Renal cortical epithelial cell (primary cell): Measurements from ENCODE around the gene FGF21. TPM values are rescaled to one million over a fixed set of nuclear protein-coding genes. Genes with fewer than 3 reads are reported as not detected.
"Not testable (repeated sequence)": the region's sequence is repeated elsewhere in the genome, so short reads cannot be mapped to it uniquely, and the experiment has no call there.

Experiments used
- DNase-seq: peaks from one replicate; pipeline ENCODE4 v3.0.0-alpha.2; 2011; ENCODE audit warnings: low read depth
- total RNA-seq: library from RNA; depleted of rRNA; stranded (reverse); fragments of >200 nt; gene quantifications from 2 replicates; pipeline ENCODE4 v1.2.3, GENCODE V29; 2014

FGF21 gene
- total RNA-seq, 1 donor from 2014 or later = not detected

- DNase-seq = not testable (repeated sequence)
These were observed 31.1 kb downstream of the FGF21 start for GRCh38 chr19:48786422-48786821.

DNA sequence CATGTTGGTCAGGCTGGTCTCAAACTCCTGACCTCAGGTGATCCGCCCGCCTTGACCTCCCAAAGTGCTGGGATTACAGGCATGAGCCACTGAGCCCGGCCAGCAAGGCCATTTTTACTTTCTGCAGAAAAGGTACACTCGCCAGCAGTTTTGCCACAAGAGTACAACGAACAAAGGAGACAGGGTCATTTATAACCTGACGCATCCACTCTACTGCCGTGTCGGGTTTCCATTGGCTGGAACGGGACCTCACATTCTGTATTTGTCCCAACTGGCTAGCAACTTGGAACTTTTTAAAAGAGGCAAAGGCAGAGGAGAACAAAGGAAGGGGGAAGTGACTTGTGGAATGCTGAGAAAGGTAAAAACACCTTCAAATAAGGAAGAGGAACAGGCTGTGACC is 32.0 kb downstream of the FGF21 start:
- DNase-seq = not testable (repeated sequence)

DNA sequence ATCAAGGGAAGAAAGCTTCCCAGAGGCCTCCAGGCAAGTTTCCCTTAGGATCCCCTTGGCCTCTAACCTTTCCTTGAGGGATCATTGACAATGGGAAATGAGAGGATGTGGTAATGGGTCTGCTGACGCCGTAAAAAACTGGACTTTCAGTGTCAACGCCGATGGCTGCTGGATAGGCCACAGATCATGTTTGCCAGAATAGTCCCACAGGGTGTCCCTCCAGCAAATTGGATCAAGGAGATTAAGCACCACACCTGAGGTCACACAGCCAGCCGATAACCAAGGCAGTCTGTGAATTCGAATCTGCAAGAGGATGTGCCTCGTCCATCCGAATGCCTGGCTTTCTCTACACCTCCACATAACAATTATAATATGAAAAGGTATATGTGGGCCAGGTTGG is 37.9 kb downstream of the FGF21 start:
- no peak for DNase-seq

DNA sequence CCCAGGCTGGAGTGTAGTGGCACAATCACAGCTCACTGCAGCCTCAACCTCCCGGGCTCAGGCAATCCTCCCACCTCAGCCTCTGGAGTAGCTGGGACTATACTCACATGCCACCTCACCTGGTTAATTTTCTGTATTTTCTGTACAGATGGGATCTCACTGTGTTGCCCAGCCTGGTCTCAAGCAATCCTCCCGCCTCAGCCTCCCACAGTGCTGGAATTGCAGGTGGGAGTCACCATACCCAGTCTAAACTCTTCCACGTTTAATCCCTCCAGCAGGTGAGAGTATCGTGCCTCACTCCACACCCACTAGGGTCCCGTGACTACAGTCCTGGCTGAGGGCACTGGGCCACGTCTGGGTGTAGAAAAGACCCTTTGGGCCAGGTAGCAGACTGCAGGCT is 39.0 kb downstream of the FGF21 start:
- DNase-seq = no peak

DNA sequence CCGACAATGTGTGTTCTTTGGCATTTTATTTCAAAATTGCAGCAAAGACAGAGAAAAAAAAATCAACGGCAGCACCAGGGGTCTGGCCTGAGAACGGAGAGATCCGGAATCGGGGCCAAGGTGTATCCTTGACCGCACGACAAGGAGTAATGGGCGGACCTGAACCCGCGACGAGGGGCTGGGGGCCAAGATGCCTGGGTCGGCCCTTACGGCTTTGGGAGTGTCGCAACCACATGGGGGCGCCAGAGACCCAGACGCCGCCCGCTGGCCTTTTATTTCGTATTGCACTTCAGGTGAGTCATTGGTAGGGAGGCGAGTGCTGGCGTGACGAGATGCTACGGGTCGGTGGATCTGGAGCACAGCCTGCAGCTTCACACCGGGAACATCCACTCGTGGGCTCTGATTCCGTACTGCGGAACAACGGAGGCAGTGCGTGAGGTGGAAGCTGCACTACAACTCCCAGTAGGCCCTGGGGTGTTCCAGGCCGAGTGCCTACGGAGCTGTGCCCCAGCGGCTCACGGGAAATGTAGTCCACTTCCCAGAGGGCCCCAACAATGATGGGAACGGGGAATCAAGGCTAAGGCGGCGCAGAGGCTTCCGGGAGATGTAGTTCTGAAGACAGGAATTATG is 39.8 kb downstream of the FGF21 start:
- peak; percentile 90 for DNase-seq

- DNase-seq = no peak
These were observed 40.4 kb downstream of the FGF21 start for GRCh38 chr19:48795685-48796070.

- no peak for DNase-seq
These were observed 41.2 kb downstream of the FGF21 start for GRCh38 chr19:48796298-48797083.

DNA sequence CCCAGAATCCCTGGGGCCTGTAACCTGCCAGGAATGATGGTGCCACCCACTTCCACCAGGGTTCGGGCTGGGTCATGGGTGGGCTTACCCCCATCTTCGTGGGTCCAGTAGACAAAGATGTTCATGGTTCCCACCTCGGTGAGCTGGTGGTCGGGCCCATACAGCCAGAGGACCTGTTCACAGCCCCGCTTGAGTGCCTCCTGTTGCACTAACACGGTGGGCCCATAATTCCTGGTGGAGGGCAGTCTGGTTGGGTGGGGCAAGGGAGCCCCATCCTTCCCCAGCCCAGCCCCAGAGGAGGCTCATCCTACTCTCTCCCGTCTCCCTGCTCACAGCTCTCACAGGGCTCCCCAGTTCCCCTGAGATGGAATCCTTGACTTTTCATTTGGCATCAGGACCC is 41.8 kb downstream of the FGF21 start:
- DNase-seq = no peak

DNA sequence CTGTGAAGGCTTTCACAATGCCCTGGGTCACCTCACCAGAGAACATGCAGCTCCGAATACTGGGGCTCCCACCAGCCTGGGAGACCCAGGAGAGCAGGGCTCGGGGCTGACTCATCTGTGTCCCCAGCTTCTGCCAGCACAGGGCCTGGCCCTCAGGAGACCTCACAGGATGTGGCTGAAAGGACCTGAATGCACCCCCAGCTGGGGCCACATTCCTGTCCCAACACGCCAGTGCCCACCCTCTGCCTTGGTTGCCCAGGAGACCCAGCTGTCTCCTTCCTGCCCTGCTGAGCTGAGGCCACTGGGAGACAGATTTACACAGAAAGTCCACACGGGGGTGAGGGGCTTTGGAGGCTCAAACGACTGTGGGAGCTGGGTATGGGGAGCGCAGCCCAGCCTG is 43.6 kb downstream of the FGF21 start:
- no peak for DNase-seq

DNA sequence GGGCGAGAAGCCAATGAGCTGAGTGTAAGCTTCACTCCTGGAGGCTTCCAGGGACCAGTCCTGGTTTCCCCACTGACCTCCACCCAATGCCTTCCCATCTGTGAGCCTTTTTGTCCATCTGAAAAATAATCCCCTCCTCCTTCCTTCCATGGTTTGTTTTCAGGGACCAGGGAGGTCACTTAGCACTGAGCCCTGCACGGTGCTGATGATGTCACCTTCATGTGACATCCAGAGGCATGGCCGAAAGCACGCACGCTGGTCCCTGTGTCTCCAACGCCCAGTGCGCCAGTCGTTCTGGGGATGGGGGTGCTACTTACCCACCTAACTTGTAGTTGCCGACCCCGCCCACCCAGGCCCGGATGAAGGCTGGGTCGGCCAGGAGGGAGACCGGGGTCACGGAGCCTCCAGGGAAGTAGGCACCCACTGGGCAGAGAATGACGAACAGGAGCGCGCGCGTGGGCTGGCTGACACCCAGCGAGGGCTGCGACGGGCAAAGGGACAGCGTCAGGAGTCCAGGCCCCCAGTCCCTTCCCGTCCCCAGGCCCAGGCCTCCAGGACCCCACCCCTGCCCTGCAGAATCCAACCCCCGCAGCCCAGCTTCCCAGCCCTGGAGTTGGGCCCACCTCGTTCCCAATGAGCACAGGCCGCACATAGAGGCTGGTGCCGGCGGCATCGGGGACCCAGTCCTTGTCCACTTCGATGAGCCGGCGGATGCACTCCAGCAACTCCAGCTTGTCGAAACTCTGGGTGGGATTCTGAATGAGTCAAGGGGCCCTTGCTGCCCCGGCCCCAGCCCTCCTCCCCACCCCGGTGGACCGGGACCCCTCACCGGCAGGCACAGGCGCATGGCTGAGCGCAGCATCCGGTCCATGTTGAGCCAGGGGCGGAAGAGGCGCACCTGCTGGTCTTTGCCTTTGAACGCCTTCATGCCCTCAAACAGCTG is 44.3 kb downstream of the FGF21 start:
- no peak for DNase-seq

GRCh38 chr19:48802623-48803022 is 47.3 kb downstream of the FGF21 start:
- DNase-seq = no peak

DNA sequence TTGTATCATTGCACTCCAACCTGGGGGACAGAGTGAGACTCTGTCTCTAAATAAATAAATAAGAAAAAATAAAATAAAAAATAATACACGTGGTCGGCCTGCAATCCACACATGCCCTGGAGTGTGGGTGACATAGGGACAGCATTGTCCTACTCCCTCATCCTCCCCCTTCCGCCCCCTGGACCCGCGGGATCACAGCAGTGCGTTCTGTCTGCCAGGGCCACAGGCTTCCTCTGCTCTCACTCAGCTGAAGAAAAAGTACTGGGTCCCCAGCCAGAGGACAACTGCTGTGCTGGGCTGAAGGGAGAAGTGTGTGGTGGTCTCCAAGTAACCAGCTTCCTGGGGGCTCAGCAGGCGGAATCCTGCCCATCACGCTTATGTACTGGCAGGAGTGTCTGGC is 49.2 kb downstream of the FGF21 start:
- no peak for DNase-seq

- no peak for DNase-seq
These were observed 50.1 kb downstream of the FGF21 start for GRCh38 chr19:48805452-48805851.

DNA sequence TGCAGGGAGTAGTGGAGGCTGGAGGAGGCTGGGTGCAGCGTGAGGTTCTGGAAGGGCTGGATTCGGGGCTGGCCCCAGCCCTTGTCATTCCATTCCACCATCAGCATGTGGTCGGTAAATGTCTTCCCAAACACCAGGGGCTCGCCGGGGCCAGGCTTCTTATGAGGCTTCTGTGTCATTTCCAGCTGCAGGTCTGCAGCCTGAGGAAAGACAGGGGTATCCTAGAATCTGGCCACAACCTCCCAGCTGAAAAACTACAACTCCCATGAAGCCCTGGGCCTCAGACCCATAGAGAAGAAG is 51.1 kb downstream of the FGF21 start:
- DNase-seq = no peak

DNA sequence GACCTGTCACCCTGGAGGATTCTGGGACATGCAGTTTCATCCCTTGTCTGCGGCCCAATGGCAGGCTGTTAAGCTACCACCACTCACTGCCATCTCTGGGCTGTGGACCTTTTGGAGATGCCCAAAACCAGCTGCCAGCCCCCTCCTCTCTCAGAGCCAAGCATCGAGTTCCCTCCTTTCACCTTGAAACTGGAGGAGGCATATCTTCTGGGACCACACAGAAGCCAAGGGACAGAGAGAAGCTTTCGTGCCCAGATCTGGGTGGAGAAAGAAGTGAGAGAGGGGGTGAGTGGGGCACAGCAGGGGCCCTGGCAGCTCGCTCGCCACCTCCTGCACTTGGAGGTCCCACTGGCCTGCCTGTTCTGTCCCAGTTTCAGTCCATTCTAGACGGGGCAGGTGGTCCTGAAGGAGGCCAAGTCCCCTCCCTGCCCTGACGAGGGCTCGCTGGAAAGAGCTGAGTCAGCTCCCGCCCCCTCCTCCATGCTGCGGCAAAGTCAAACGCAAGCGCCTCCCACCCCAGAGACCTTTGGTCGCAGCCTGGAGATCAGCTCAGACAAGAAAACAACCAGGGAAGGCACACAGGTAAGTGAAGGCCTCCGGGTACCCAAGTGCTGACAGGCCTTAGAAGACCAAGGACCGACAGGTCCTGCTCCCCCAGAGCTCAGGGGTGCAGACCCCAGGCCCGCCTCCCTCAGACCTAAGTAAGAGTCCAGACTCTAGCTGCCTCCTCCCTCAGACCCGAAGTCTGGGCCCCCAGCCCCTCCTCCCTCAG is 51.7 kb downstream of the FGF21 start:
- peak; percentile 33 for DNase-seq

DNA sequence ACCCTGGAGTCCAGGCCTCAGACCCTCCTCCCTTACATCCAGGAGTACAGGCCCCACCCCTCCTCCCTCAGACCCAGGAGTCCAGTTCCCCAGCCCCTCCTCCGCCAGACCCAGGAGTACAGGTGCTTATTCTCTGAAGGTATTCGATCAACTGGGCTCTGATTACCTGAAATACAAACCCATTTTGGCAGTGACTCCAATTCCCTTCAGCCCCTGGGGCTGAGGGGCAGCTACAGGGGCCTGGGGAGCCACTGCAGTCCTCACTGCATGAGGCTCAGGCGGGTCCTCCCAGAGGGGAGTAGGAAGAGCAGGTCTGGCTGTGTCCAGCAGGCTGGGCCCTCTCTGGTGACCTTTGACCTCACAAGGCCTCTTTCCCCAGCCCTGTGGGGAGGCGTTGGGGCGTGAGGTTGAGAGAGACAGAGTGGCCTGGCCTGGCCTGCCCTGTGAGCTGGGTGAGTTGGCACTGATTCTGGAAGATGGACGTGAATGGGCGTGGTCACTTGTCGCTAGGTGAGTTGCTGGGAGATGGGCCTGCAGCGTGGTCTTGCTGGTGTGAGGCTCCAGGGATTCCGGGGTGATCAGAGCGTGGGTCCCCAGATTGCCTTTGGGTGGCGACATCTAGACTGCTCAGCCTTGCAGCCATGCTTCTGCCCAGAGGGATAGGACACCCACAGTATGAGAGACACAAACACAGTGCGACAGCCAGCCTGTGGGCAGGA is 52.4 kb downstream of the FGF21 start:
- DNase-seq = no peak

Other genes with a start within 250 kb of the FGF21 start
- gene LMTK3, start 243.7 kb upstream of the FGF21 start, total RNA-seq = 1.1 and 1.2 TPM in 2 replicates
- not detected in 2 replicates for gene SULT2B1, start 203.4 kb upstream of the FGF21 start, total RNA-seq
- not detected in 2 replicates for gene SPACA4, start 148.8 kb upstream of the FGF21 start, total RNA-seq
- 0.17 TPM in 1 of 2 replicates, not detected in the other for gene FAM83E, start 140.4 kb upstream of the FGF21 start, total RNA-seq
- 591 and 1,820 TPM in 2 replicates for gene RPL18, start 136.3 kb upstream of the FGF21 start, total RNA-seq
- gene SPHK2, start 136.0 kb upstream of the FGF21 start, total RNA-seq = 9.1 and 9.9 TPM in 2 replicates
- gene DBP, start 118.1 kb upstream of the FGF21 start, total RNA-seq = 0.52 and 2.3 TPM in 2 replicates
- 0.35 and 3.3 TPM in 2 replicates for gene CA11, start 109.3 kb upstream of the FGF21 start, total RNA-seq
- gene NTN5, start 82.5 kb upstream of the FGF21 start, total RNA-seq = 0.40 TPM in 1 of 2 replicates, not detected in the other
- gene FUT2, start 59.6 kb upstream of the FGF21 start, total RNA-seq = 0.25 and 1.9 TPM in 2 replicates
- 0.25 and 0.87 TPM in 2 replicates for gene MAMSTR, start 35.8 kb upstream of the FGF21 start, total RNA-seq
- gene RASIP1, start 14.9 kb upstream of the FGF21 start, total RNA-seq = 0.50 and 0.69 TPM in 2 replicates
- not detected in 2 replicates for gene IZUMO1, start 8.6 kb upstream of the FGF21 start, total RNA-seq
- gene FUT1, start 2.9 kb upstream of the FGF21 start, total RNA-seq = 0.05 and 3.0 TPM in 2 replicates
- gene BCAT2, start 55.5 kb downstream of the FGF21 start, total RNA-seq = 27.2 and 37.3 TPM in 2 replicates
- 0.60 and 1.7 TPM in 2 replicates for gene HSD17B14, start 81.0 kb downstream of the FGF21 start, total RNA-seq
- gene PLEKHA4, start 113.1 kb downstream of the FGF21 start, total RNA-seq = 6.8 and 14.4 TPM in 2 replicates
- gene PPP1R15A, start 116.9 kb downstream of the FGF21 start, total RNA-seq = 28.1 and 29.9 TPM in 2 replicates
- gene TULP2, start 143.2 kb downstream of the FGF21 start, total RNA-seq = 0.10 TPM in 1 of 2 replicates, not detected in the other
- gene NUCB1, start 144.8 kb downstream of the FGF21 start, total RNA-seq = 100 and 287 TPM in 2 replicates
- 0.10 and 1.7 TPM in 2 replicates for gene DHDH, start 178.2 kb downstream of the FGF21 start, total RNA-seq
- 101 and 135 TPM in 2 replicates for gene BAX, start 199.4 kb downstream of the FGF21 start, total RNA-seq
- gene FTL, start 209.8 kb downstream of the FGF21 start, total RNA-seq = 1,420 and 1,436 TPM in 2 replicates
- 42.9 and 72.1 TPM in 2 replicates for gene GYS1, start 237.8 kb downstream of the FGF21 start, total RNA-seq
- gene RUVBL2, start 238.4 kb downstream of the FGF21 start, total RNA-seq = 170 and 313 TPM in 2 replicates